ENCODE measurements around the gene HSD11B1. TPM values are rescaled to one million over a fixed set of nuclear protein-coding genes. Genes with fewer than 3 reads are reported as not detected.

HSD11B1 gene
- total RNA-seq, 1 donor from 2014 or later, result not detected

GRCh38 chr1:209755256-209755655 is 50.6 kb downstream of the HSD11B1 start:
- Mint-ChIP-seq H3K9me3 (no peaks in the 10 kb centered on the region), H3K4me1 (peaks cover 2% of the 10 kb centered on the region), H3K36me3 (no peaks in the 10 kb centered on the region), H3K27ac (no peak overlapping the region), H3K27me3 (ENCODE audit: low read depth) (peaks cover 15% of the 10 kb centered on the region), H3K4me3 (no peak overlapping the region)
- no peak for TF ChIP-seq CTCF (IDR thresholded peaks at IDR 0.05; ENCODE audit: unreplicated experiment)
- no peak for DNase-seq (ENCODE audit: low spot score in 2 of 2, unreplicated experiment in 2 of 2)

- no peak for DNase-seq (ENCODE audit: low spot score in 2 of 2, unreplicated experiment in 2 of 2)
- peaks cover 15% of the 10 kb centered on the region for H3K27me3 Mint-ChIP-seq (ENCODE audit: low read depth)
- H3K4me1 Mint-ChIP-seq, result no peaks in the 10 kb centered on the region
- H3K36me3 Mint-ChIP-seq, result no peaks in the 10 kb centered on the region
- TF ChIP-seq CTCF (IDR thresholded peaks at IDR 0.05; ENCODE audit: unreplicated experiment), result no peak
- no peak within 1 kb of the TSS for H3K4me3 Mint-ChIP-seq
- H3K27ac Mint-ChIP-seq, result no peak within 1 kb of the TSS
- no peaks in the 10 kb centered on the region for H3K9me3 Mint-ChIP-seq
These were observed 51.4 kb downstream of the HSD11B1 start, which contains the start of gene TRAF3IP3 for GRCh38 chr1:209755926-209756614. Gene TRAF3IP3 (plus strand): TSS chr1:209756053. CDS start chr1:209760040, 3,987 bp downstream.

- no peaks in the 10 kb centered on the region for H3K4me1 Mint-ChIP-seq
- TF ChIP-seq CTCF (IDR thresholded peaks at IDR 0.05; ENCODE audit: unreplicated experiment), result no peak
- H3K36me3 Mint-ChIP-seq, result no peaks in the 10 kb centered on the region
- no peak for DNase-seq (ENCODE audit: low spot score in 2 of 2, unreplicated experiment in 2 of 2)
- H3K4me3 Mint-ChIP-seq, result no peak overlapping the region
- peaks cover 17% of the 10 kb centered on the region for H3K27me3 Mint-ChIP-seq (ENCODE audit: low read depth)
- no peaks in the 10 kb centered on the region for H3K9me3 Mint-ChIP-seq
- H3K27ac Mint-ChIP-seq, result no peak overlapping the region
These were observed 52.2 kb downstream of the HSD11B1 start for GRCh38 chr1:209756615-209757445.

GRCh38 chr1:209758400-209758799 is 53.8 kb downstream of the HSD11B1 start:
- no peak for TF ChIP-seq CTCF (IDR thresholded peaks at IDR 0.05; ENCODE audit: unreplicated experiment)
- Mint-ChIP-seq H3K27ac (no peak overlapping the region), H3K9me3 (no peaks in the 10 kb centered on the region), H3K4me3 (no peak overlapping the region), H3K4me1 (no peaks in the 10 kb centered on the region), H3K27me3 (ENCODE audit: low read depth) (peaks cover 24% of the 10 kb centered on the region), H3K36me3 (no peaks in the 10 kb centered on the region)
- DNase-seq (ENCODE audit: low spot score in 2 of 2, unreplicated experiment in 2 of 2), result no peak

- no peak for DNase-seq (ENCODE audit: low spot score in 2 of 2, unreplicated experiment in 2 of 2)
- peaks cover 24% of the 10 kb centered on the region for H3K27me3 Mint-ChIP-seq (ENCODE audit: low read depth)
- TF ChIP-seq CTCF (IDR thresholded peaks at IDR 0.05; ENCODE audit: unreplicated experiment), result no peak
- no peaks in the 10 kb centered on the region for H3K9me3 Mint-ChIP-seq
- H3K4me3 Mint-ChIP-seq, result no peak overlapping the region
- H3K27ac Mint-ChIP-seq, result no peak overlapping the region
- no peaks in the 10 kb centered on the region for H3K4me1 Mint-ChIP-seq
- H3K36me3 Mint-ChIP-seq, result no peaks in the 10 kb centered on the region
These were observed 55.2 kb downstream of the HSD11B1 start for GRCh38 chr1:209759829-209760359.
